GM18517 (cell line): ENCODE results near the gene PACS2.

Source experiments
- ATAC-seq: cut with Tn5 transposase; IDR thresholded peaks from one replicate; pipeline ENCODE4 v1.9.1; 2021; ENCODE audit warnings: mild to moderate bottlenecking, moderate library complexity; ENCODE audit not compliant: unreplicated experiment

The PACS2 gene

DNA sequence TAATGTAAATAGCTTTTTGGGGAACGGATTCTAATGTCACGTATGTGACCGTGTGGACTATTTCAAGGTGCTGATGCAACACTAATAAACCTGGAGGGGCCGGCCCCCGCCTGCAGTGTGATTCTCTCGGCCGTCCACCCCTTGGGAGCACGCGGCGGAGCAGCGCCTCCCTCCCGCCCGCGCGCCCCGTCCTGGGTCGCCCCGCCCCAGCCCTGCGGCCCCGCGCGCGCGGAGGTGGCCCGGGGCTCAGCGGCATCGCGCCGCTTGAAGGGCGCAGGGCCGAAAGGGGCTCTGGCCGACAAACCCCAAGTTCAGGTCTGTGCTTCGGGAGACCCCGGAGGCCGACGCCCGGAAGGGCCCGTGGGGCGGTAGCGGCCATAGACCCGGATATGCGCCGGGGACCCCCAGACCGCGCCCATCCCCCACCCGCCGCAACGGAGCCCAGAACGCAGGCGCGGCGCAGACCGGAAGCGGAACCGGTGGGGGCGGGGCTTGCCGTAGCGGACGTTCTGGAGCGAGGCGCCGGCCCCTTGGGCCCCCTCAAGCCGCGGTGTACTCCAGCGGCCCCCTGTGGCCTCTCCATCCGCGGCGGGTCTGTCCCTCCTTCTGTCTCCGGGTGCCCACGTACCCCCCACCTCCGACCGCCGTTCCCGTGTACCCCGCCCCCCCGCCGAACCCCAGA is 83.6 kb downstream of the PACS2 start, which contains the start of gene TEX22:
Gene TEX22 (plus strand): TSS at position 495 of the 682 bp plus-strand sequence. CDS start 803 bp downstream, outside the sequence.
- peak; percentile 69 for ATAC-seq

DNA sequence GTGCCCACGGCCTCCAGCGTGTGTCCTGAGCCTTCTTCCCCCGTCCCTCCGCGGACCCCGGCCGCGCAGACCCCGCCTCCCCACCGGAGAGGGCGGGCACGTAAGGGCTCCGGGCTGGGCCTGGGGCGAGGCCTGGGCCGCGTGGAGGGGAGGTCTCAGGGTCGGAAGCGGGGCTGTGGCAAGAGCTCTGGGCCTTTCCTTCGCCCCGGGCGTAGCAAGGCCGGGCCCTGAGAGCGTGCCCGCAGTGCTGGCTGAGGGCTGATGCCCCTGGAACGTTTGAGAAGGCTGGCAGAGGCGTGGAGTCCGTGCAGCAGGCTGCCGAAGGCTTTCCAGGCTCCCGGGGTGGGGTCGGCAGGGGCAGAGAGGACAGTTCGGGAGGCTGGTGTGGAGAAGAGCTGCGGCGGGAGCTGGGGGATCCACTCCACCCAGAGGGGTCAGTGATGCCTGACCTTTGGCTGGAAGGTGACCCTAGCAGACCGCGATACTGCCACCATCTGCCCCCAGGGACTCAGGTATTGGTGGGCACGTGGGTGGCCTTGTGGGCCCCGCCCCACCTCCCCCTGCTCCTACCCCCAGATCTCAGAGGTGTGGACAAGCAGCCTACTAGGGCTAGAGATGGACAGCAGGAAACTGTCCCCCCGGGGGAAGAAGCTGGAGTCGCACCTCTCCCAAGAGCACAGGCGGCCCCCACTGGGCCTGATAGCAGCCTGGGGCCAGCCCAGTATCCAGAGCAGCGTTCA is 84.3 kb downstream of the PACS2 start:
- peak; percentile 9 for ATAC-seq

DNA sequence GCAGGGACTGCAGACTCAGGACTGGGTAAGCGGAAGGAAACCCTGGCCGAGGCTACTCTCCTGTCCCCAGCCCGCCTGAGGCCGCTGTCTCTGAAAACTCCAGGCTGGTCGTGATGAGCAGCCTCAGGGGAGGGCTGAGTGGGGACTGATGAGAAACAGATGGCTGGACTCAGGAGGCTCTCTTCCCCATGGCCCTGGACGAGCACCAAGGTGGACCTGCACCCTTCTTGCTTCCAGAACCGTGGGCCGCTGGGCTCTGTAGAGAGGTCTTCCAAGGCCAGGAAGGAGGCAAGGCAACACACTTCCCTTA is 84.9 kb downstream of the PACS2 start:
- ATAC-seq, result no peak

- ATAC-seq, result no peak
Observed at GRCh38 chr14:105400016-105400415, 85.5 kb downstream of the PACS2 start.

- ATAC-seq, result no peak
Observed at GRCh38 chr14:105401699-105402098, 87.2 kb downstream of the PACS2 start.

DNA sequence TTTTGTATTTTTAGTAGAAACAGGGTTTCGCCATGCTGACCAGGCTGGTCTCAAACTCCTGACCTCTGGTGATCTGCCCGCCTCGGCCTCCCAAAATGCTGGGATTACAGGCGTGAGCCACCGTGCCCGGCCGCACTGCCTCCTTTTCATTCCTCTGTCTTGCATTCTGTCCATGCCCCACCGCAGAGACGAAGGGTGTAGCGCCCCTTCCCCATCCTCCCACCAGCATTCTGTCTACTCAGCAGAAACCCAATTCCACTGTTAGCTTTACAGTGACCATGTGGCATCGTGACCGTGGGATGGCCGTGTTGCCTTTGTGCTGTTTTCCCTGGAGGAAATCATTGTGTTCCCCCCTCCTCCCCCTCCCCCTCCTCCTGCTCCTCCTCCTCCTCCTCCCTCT is 94.0 kb downstream of the PACS2 start:
- no peak for ATAC-seq

DNA sequence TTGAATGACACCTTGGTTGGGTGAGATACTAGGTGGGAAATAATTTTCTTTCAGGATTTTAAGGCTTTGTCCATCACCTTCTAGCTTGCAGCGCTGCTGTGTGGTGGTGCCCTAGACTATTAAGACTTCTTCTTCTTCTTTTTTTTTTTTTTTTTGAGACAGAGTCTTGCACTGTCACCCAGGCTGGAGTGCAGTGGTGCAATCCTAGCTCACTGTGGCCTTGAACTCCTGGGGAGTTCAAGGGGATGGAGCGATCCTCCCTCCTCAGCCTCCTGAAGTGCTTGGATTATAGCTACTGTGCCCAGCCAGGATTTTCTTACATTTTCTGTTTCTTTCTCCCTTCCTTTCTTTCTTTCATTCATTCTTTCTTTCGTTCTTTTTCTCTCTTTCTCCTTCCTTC is 94.8 kb downstream of the PACS2 start:
- no peak for ATAC-seq

- ATAC-seq, result no peak
Observed at GRCh38 chr14:105410642-105411016, 96.1 kb downstream of the PACS2 start.

GRCh38 chr14:105411017-105411941 is 96.7 kb downstream of the PACS2 start:
- no peak for ATAC-seq

DNA sequence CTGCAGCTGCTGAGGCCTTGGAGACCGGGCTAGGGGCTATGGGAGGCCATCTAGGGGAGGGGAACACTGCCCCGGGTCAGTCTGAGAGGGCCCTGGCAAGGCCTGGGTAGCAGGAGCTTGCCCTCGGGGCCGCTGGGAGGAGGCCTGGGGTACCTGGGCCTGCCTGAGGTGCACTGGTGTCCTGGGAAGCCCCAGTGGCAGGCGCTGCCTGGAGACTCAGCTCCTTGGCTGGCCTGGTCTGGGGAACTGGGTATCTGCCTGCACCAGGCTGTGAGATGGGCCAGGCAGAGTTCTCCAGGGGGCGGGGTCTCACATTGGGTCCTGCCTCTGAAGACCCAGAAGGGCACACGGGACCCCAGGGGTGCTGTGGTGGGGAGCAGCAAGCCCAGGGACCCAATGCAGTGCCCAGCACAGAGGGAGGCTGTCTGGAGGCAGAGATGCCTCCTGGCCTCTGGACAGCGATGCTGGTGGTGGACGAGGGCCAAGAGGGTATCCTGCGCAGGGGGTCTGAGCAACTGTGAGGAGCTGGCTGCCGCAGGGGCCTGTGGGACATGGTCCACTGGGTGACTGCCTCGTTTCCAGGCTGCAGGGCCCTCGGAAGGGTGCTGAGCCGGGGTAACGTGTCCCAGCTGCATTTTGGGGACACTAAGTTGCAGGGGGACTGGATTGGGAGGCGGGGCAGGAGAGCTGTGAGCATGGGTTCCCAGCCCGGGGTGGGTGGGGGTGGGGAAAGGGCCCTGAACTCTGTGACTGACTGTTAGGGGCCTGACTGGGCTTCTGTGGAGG is 97.6 kb downstream of the PACS2 start:
- no peak for ATAC-seq

DNA sequence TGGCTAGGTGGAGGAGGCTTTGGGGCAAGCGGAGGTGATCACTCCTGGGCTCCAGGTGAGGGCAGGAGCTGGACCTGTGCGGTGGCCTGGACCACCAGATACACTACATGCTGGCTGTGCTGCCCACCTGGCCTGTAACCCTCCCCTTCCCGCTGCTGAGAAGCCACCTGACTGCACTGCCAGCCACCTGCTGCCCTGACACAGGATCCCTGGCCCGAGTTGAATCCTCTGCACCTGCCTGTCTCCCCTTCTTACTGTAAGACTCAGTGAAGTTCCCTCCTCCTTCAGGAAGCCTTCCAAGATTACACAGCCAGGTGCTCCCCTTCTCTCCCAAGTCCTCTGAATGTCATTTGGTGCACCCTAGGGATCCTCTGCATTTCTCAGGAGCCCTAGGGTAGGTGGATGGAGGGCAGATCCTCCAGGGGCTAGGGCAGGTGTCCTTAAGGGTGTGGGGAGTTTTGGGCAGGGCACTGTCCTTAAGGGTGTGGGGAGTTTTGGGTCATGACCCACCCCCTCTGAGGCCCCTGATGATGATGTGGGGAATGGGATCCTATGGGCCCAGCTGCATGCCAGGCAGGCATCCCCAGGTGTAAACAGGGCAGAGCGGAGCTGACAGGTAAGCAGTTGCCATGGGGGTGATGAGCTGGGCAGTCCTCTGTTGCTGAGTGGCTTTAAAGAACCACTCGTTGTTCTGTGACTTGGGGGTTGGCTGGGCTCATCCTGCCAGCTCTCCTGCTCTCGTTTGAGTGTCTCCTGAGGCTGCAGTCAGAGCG is 98.4 kb downstream of the PACS2 start:
- no peak for ATAC-seq

- no peak for ATAC-seq
Observed at GRCh38 chr14:105413544-105413886, 99.0 kb downstream of the PACS2 start.

GRCh38 chr14:105414456-105415371 is 100.2 kb downstream of the PACS2 start:
- peak; percentile 61 for ATAC-seq

DNA sequence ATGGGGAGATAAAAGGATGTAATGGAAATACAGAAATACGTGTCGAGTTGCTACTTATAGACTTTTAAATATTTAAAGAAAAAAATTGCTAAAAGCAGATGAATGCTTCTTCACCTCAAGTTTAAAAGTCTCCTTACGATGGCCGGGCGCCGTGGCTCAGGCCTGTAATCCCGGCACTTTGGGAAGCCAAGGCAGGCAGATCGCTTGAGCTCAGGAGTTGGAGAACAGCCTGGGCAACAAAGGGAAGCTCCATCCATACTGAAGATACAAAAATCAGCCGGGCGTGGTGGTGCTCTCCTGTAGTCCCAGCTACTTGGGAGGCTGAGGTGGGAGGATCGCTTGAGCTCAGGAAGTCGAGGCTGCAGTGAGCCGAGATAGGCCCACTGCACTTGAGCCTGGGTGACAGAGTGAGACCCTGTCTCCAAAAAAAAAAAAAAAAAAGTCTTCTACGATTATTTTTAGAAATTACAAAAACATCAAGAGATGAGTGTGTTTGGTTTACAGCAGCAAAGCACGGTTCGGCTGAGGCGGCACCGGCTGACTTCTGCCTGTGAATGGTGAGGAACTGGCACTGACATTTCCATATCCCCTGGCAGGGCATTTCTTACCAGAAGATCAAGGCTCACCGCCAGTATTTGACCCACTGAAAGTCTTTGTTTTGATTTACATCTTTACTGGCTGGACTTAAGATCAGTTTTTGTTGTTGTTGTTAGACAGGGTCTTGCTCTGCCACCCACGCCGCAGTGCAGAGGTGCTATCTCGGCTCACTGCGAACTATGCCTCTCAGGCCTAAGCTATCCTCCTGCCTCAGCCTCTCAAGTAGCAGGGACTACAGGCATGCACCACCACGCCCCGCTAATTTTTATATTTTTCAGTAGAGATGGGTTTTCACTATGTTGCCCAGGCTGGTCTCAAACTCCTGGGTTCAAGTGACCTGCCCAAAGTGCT is 101.2 kb downstream of the PACS2 start:
- ATAC-seq, result no peak

- no peak for ATAC-seq
Observed at GRCh38 chr14:105416671-105417070, 102.1 kb downstream of the PACS2 start.

GRCh38 chr14:105417690-105418121 is 103.2 kb downstream of the PACS2 start:
- ATAC-seq, result no peak

GRCh38 chr14:105418269-105419194 is 104.0 kb downstream of the PACS2 start:
- ATAC-seq, result no peak
